HG03045 (cell line): Measurements from ENCODE around the gene RTN4.
"Not testable (repeated sequence)": the region's sequence is repeated elsewhere in the genome, so short reads cannot be mapped to it uniquely, and the experiment has no call there.

Source experiments
- ATAC-seq: cut with Tn5 transposase; IDR thresholded peaks from one replicate; pipeline ENCODE4 v1.9.1; 2021; ENCODE audit warnings: mild to moderate bottlenecking, moderate library complexity; ENCODE audit not compliant: unreplicated experiment

Gene RTN4

DNA sequence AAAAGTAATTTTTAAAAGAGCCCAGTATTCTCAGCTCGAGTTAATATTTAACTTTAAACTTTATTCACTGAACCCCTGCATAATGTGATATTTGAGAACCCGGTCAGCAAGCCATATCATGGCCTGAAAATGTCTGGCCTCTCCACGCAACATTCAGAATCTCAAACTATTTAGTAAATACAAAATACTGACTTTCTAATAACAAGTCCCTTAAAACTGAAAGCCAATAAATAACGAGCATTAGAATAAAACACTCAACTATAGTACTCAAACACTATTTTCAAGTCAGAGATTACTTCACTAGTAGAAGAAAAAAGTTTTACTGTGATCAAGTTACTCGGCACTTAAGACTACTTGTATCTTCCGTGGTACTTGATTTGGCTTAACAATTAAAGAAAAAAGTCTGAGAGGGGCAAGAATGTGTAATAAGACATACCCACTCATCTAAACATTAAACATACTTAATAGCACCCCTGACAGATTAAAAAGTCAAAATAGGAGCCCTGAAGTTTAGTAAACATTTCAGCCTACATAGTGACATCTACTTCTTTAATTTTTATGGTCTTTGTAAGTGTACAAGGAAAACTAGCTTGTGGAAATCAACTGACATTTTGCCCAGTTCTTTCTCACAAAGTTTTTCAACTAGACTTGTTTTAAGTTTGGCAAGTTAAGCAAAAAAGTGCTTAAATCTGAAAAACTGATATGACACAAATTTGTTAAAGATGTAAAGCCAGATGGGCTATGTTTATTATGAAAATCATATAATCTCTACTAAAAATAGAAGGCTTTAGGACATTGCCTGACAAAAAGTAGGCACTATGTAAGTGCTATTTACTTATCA, 38.2 kb downstream of the RTN4 start:
- ATAC-seq, result no peak

GRCh38 chr2:55010915-55011314, 39.3 kb downstream of the RTN4 start:
- no peak for ATAC-seq

DNA sequence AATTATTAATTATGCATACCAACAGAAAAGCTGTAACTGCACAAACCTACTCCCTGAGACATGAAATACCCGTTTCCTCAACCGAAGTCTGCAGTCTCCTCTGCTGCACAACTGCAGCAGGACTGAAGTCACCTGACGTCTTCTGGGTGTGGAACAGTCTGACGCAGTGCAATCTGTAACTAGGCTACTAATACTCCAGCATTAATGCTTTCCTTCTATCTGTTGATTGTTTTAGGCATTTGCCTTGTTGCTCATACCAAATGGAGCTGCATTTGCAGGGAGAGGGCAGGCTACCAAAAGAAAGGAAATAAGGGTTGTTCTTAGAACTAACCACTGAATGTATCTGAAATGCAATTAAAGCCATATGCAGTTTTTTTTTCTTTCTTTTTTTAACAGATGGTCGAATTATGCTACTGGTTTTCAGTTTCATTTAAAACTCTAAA, 40.1 kb downstream of the RTN4 start:
- ATAC-seq, result peak; percentile 97

GRCh38 chr2:55009277-55010060, 40.8 kb downstream of the RTN4 start:
- no peak for ATAC-seq

DNA sequence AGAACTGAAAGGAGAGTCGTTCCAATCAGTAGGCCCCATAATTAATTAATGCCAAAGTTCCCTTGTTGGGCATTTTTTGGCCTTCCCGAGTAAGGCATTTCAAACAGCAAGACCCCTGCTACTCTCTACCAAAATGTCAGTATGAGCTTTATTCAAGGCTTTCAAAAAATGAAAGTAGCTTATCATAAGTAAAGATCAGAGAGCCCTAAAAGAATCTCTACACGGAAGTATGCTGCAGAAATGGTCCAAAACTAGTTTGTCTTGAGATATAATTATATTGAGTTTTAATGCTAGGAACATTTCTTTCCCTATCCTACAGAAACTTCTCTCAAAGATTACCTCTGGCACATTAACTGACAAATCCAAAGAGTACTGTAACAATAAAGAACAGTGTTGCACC, 43.9 kb downstream of the RTN4 start:
- no peak for ATAC-seq

GRCh38 chr2:55003706-55004639, 46.3 kb downstream of the RTN4 start:
- no peak for ATAC-seq

- no peak for ATAC-seq
Observed at GRCh38 chr2:55001716-55002115, 48.5 kb downstream of the RTN4 start.

GRCh38 chr2:55000341-55000740, 49.9 kb downstream of the RTN4 start:
- no peak for ATAC-seq

GRCh38 chr2:54999182-54999581, 51.1 kb downstream of the RTN4 start:
- no peak for ATAC-seq

GRCh38 chr2:54997826-54998225, 52.4 kb downstream of the RTN4 start:
- no peak for ATAC-seq

GRCh38 chr2:54995553-54995952, 54.7 kb downstream of the RTN4 start:
- ATAC-seq, result no peak

DNA sequence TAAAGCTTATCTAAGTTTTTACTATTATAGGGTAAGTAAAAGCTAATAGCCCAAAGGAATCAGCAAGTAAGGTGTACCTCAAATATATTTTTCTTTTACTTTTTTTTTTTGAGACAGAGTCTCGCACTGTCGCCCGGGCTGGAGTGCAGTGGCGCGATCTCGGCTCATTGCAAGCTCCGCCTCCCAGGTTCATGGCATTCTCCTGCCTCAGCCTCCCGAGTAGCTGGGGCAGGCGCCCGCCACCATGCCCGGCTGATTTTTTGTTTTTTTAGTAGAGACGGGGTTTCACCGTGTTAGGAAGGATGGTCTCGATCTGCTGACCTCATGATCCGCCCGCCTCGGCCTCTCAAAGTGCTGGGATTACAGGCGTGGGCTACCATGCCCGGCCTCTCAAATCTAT, 59.6 kb downstream of the RTN4 start:
- ATAC-seq, result not testable (repeated sequence)

DNA sequence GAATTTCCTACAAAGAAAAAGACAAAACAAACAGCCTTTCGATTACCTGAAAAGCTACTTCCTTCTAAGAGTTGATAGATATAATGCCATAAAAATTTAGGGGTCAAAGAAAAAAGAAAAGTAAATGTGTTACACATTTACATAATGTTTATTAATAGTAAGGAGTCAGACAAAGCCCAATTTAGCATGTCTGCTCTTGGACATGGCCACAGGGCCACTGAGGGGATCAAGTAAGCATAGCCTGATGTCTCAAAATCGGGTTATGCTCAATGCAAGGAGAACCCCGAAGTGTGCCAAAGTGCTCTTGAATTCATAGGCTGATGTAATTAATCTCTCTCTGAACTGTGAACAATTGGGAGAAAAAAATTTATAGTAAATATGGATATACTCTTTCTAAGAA, 61.6 kb downstream of the RTN4 start:
- no peak for ATAC-seq

DNA sequence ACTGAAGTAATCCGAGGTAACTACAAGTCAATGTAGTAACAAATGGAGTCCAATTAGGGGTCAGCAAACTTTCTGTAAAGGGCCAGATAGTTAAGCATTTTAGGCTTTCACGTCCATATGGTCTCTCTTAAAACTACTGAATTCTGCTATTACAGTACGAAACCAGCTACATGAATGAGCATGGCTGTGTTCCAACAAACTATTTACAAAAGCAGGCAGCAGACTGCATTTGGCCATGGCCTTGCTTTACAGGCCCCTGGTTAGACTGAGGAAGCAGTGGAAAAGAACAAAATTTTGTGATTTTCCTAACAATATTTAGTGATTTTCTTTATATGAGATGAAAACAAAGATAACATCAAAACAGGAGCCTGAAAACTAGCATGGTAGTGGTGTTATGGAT, 64.0 kb downstream of the RTN4 start:
- no peak for ATAC-seq

GRCh38 chr2:54984476-54984875, 65.8 kb downstream of the RTN4 start:
- no peak for ATAC-seq

- no peak for ATAC-seq
Observed at GRCh38 chr2:54983345-54984220, 66.7 kb downstream of the RTN4 start.

GRCh38 chr2:54981385-54981784, 68.9 kb downstream of the RTN4 start:
- ATAC-seq, result no peak

- ATAC-seq, result no peak
Observed at GRCh38 chr2:54979321-54980044, 70.8 kb downstream of the RTN4 start.

GRCh38 chr2:54977149-54977548, 73.1 kb downstream of the RTN4 start:
- peak; percentile 89 for ATAC-seq
